GM21825 (cell line): ENCODE data around the gene ARL6IP1.
A peak's percentile ranks its signal among the peaks of the same experiment; 100 is the strongest.

Source experiments
- ATAC-seq: cut with Tn5 transposase; IDR thresholded peaks from one replicate; pipeline ENCODE4 v1.9.1; 2021; ENCODE audit warnings: mild to moderate bottlenecking, moderate library complexity; ENCODE audit not compliant: unreplicated experiment

Gene ARL6IP1

DNA sequence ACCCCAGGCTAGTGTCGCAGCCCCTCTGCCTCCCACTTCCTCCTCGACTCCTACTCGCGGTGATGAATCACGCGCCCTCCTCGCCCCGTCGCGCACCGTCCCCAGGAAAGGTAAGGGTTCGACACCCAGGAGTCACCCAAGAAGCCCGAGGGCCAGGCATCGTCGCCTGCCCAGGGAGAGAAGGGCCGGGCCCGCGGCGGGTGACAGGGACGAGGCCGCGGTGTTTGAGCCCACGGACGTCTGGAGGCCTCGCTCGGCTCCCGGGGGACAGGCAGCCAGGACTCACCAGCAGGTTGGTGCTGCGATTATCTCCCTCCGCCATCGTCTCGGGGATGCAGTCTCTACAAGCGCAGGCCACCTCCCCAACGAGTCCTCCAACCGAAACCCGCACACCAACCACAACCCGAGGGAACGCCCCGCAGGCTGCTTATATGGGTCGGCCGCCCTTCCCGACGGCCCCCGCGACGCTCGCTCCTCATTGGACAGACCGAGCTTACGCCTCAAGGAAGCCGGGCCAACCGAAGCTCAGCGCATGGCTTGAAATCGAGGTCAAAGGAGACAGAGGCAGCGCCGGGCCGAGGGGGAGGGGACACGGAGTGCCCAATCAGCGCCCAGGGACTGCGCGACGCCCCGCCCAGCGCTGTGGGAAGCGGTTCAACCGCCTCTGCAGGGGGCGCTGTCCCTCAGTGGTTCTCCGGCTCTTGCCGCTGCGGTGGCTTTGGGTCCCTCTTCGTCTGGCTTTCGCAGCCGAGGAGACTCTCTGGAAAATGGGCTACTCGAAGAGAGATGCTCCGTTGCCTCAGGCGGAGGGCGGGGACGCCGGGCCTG, at the start of gene ARL6IP1:
Gene ARL6IP1 (minus strand): TSS at position 405 of the 828 bp plus-strand sequence. CDS start 83 bp downstream, at position 322.
- ATAC-seq: peak; percentile 89

DNA sequence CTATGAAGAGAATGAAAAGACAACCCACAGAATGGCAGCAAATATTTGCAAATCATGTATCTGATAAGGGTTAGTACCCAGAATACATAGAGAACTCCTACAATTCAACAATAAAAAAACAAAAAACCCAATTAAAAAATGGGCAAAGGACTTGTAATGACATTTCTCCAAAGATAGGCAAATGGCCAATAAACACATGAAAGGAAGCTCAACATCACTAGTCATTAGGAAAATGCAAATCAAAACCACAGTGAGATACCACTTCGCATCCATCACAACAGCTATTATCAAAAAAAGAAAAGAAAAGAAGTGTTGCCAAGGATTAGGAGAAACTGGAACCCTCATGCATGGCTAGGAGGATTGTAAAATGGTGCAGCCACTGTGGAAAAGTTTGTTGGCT, 45.1 kb upstream of the ARL6IP1 start:
- no peak for ATAC-seq

DNA sequence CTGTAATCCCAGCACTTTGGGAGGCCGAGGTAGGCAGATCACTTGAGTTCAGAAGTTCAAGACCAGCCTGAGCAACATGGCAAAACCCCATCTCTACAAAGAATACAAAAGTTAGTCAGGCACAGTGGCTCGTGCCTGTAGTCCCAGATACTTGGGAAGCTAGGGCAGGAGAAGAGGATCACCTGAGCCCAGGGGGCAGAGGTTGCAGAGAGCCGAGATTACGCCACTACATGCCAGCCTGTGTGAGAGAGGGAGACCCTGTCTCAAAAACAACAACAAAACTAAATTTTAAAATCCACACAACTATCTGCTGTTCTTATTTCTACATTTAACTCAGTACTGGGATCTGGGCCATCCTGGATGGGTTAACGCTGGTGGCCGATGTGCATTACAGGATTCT, 41.2 kb upstream of the ARL6IP1 start:
- ATAC-seq: no peak

GRCh38 chr16:18841833-18842525, 40.6 kb upstream of the ARL6IP1 start:
- no peak for ATAC-seq

GRCh38 chr16:18839555-18839954, 38.2 kb upstream of the ARL6IP1 start:
- no peak for ATAC-seq

DNA sequence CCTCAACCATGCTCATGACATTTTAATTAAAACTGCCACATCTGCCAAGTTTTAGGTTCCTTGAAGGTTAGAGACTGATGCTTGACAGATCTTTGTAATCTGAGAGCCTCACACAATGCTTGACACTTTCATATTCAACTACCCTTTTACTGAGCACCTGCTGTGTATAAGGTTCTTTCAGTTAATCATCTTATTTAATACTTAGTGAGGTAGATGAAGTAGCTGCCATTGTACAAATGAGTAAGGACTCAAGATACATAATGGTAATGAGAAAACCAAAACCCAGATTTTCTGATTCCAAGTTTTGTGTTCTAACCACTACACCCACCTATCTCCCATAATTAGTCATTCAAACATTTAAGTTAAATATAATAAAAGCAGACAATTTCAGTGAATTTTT, 35.4 kb upstream of the ARL6IP1 start:
- no peak for ATAC-seq

DNA sequence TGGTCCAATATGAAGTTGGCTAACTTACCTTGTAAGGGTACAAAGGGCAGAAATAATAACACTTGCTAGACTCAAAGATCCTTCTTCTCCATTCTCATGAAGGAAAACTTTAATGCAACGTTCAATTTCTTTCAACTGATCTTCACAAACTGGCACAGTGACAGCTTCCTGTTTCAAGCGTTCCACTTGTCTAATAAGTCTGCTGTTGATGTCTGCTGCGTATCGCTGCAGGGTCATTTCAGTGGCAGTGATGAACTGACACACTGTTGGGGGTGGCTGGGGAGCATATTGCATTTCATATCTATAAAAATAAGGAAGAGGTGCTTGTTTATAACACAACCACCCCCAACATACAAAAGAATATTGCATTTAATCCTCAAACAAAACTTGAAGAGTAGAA, 33.5 kb upstream of the ARL6IP1 start:
- no peak for ATAC-seq

DNA sequence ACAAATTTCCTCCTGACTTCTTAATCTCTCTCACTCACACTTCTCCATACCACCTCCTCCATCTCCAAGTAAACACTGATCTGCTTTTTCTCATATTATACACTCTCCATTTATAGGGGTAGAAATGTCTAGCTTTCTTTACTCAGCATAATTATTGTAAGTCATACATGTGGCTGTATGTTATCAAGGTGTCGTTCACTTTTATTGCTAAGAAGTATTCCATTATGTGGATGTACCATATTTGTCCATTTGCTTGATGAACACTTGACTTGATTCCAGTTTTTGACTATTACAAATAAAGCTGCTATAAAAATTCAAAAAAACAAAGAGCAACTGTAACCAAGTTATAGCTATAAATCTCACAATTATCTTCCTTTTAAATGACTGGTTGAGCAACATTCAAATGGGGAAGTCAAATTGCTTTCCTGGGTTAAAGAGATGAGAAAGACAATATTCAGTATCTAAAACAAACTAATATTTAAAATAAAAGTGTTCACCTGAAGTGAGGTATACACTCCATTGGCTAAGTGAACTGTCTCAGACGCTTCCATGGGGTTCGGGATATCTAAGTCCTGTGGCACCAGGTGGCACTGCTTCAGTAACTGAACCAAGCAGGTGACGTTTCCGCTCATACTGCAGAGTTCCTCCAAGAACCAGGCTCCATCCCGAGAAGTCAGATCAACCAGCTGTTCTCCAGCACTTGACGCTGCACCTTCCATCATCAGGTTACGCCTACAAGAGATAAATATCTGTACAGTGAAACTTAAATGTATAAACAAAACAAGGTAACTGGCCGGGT, 32.6 kb upstream of the ARL6IP1 start:
- ATAC-seq: no peak

DNA sequence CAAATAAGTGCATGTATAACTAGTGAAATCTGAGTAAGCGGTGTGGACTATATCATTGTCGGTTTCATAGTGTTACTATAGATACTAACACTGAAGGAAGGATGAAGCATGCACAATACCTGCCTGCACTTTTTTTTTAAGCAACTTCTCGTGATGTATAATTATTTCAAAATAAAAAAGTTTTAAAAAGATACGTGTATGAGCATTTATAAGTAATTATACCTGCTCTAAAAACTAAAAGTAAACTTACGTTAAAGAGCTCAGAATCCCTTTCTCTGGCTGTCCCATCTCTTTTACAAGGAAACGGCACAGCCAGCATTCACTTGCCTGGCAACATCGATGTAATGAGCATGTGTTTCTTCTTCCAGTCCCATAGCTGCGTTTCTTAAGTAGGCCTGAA, 31.3 kb upstream of the ARL6IP1 start:
- ATAC-seq: no peak

DNA sequence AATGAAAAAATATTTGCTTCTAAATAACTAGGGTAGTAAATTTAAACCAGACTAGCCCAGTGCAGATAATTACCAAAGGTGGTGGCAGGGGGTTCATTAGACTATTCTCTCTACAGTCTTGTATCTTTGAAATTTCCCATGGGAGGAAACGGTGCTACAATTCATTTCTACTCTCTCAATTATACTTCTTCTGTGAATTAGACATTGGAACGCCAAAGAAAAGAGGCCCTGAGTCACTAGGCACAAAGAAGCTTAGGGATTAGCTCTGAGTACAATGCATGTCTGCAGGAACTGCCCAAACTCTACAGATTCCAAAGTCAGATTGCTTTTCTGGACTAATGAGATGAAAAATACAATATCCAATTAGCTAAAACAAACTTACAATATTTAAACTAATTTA, 30.7 kb upstream of the ARL6IP1 start:
- no peak for ATAC-seq

- no peak for ATAC-seq
These were observed 27.9 kb upstream of the ARL6IP1 start for GRCh38 chr16:18829251-18829650.

DNA sequence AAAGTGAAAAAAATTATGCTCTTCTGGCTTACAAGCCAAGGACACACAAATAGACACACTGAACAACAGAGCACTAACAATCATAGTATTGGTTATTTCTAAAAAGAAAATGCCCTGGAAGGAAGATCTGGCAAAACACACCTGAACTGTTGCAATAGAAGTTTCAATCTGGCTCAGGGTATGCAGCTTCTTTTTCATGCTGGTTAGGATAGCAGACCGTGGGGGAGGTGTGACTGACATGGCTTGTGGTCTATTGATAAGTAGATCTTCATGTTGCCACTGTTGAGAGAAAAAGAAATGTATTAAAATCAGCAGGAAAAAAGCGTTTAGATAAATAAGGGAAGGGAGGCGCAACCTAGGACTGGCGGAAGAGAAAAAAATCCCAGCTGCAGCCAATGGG, 26.5 kb upstream of the ARL6IP1 start:
- ATAC-seq: no peak

GRCh38 chr16:18816286-18816685, 14.9 kb upstream of the ARL6IP1 start:
- no peak for ATAC-seq

- no peak for ATAC-seq
These were observed 10.6 kb upstream of the ARL6IP1 start for GRCh38 chr16:18811925-18812324.

DNA sequence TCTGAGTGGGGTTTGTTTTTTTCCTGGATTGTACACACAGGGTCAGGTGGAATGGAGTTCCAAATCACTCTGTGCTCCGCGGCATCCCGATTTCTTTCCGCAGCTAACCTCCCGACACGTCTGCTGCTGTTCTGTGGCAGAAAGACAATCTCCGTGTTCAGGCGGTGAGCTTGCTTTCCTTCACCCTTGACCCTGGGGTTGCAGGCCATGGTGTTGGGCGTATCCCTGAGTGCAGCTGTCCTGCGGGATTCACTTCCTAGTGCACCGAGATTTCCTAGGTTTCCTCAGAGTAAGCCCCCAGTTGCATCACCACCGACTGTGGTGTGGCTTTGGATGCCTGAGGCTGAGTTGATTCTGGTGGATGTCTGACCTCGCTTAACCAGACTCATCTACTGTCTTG, 7.8 kb upstream of the ARL6IP1 start:
- no peak for ATAC-seq

- ATAC-seq: no peak
These were observed 4.0 kb upstream of the ARL6IP1 start for GRCh38 chr16:18805257-18805773.

GRCh38 chr16:18804540-18804939, 3.2 kb upstream of the ARL6IP1 start:
- ATAC-seq: no peak

- no peak for ATAC-seq
These were observed 2.5 kb upstream of the ARL6IP1 start for GRCh38 chr16:18803569-18804462.

DNA sequence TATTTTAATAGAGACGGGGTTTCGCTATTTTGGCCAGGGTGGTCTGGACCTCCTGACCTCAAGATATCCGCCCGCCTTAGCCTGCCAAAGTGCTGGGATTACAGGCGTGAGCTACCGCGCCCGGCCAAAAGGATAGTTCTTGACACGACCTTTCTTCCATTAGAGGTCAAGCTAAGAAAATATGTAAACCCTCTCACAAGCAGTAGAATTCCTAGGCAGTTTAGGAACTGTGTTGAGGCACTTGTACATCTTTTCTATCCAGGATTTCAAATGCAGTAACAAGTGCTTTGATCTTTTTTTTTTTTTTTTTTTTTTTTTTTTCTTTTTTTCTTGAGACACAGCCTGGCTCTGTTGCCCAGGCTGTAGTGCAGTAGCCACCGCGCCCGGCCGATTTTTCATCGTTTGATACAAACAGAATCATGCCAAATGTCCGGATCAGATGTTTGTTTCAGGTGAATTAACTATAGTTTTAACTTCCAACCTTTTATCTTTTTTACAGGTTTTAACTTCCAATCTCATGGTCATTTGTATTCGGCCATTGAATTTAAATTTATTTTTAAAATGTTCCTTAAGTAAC, 1.5 kb upstream of the ARL6IP1 start:
- no peak for ATAC-seq

DNA sequence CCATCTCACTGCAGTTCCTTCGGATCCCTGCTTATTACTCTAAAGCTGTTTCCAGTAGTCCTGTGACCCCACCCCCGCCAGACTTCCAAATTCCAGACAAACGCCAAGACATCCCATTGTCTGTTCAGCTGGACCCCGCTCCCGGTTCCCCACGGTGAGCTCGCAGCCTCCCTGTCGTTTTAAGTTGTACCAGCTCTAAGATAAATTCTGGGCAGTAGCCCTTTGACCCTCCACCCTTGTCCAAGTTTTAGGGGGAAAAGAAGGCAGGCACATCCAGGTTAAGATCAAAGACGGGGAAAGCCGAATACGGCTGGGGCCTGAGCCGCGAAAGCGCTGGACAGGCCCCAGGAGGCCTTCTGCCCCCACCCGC, 589 bp downstream of the ARL6IP1 start:
- no peak for ATAC-seq
